Retina (tissue), 1 donor: ENCODE data around the gene STK31.
"Not testable (repeated sequence)": the region's sequence is repeated elsewhere in the genome, so short reads cannot be mapped to it uniquely, and the experiment has no call there.

Experiments used
- DNase-seq: peaks from one replicate; pipeline ENCODE4 v3.0.0-alpha.2; 2016

STK31 gene, protein sequence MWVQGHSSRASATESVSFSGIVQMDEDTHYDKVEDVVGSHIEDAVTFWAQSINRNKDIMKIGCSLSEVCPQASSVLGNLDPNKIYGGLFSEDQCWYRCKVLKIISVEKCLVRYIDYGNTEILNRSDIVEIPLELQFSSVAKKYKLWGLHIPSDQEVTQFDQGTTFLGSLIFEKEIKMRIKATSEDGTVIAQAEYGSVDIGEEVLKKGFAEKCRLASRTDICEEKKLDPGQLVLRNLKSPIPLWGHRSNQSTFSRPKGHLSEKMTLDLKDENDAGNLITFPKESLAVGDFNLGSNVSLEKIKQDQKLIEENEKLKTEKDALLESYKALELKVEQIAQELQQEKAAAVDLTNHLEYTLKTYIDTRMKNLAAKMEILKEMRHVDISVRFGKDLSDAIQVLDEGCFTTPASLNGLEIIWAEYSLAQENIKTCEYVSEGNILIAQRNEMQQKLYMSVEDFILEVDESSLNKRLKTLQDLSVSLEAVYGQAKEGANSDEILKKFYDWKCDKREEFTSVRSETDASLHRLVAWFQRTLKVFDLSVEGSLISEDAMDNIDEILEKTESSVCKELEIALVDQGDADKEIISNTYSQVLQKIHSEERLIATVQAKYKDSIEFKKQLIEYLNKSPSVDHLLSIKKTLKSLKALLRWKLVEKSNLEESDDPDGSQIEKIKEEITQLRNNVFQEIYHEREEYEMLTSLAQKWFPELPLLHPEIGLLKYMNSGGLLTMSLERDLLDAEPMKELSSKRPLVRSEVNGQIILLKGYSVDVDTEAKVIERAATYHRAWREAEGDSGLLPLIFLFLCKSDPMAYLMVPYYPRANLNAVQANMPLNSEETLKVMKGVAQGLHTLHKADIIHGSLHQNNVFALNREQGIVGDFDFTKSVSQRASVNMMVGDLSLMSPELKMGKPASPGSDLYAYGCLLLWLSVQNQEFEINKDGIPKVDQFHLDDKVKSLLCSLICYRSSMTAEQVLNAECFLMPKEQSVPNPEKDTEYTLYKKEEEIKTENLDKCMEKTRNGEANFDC

GRCh38 chr7:23710000-23710399 is at the start of gene STK31:
Gene STK31 (plus strand): TSS chr7:23710219. CDS start chr7:23710286, 67 bp downstream.
- DNase-seq: no peak

DNA sequence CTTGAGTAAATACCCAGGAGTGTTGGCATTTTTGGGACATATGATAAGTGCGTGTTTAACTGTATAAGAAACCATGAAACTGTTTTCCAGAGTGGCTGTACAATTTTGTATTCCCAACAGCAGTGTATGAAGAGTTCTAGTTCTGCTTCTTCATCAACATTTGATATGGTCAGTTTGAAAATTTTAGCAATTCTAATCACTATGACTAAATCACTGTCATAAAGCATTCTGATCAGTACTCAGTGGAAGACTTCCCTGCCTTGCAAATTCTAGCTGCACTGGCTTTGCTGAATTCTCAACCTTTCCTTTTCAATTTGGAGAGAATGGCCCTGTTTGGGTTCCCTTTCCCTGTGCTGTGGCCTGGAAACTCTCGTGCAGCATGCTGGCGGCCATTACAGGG is 48.6 kb upstream of the STK31 start:
- DNase-seq: no peak

DNA sequence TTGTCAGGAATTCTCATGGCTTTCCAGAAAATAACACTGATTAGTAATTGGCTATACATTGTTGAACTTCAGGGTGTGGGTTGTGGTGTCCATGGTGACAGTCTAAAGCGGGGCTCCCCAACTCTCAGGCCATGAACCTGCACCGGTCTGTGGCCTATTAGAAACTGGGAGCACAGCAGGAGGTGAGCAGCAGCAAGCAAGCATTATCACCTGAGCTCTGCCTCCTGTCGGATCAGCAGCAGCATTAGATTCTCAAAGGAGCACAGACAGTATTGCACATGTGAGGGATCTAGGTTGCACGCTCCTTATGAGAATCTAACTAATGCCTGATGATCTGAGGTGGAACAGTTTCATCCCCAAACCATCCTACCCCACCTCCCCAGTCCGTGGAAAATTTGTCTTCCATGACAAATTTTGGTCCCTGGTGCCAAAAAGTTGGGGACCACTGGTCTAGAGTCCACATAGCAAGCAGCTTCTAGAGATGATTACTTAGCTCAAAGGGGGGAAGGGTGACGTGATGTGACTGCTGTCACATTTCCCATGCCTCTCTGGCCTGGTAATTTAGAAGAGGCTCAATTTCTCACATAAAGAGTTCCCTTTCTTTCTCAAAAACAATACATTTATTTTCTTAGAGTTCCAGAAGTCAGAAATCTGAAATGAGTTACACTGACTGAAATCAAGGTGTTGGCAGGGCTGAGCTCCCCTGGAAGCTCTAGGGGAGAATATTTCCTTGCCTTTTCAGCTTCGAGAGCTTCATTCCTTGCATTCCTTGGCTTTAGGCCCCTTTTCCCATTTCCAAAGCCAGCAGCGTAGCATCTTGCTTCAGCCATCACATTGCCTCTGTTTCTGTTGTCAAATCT is 47.7 kb upstream of the STK31 start:
- no peak for DNase-seq

DNA sequence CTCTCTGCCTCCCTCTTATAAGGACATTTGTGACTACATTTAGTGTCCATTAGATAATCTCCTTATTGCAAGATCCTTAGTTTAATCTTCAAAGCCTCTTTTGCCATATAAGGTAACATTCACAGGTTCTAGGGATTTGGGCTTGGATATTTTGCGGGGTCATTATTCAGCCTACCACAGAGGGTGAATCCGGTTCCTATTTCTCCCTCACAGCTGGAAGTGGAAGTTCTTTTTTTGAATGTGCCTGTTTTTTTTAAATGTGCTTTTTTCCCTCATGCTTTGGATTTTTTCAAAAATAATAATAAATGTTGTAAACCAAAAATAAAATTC is 47.1 kb upstream of the STK31 start:
- no peak for DNase-seq

DNA sequence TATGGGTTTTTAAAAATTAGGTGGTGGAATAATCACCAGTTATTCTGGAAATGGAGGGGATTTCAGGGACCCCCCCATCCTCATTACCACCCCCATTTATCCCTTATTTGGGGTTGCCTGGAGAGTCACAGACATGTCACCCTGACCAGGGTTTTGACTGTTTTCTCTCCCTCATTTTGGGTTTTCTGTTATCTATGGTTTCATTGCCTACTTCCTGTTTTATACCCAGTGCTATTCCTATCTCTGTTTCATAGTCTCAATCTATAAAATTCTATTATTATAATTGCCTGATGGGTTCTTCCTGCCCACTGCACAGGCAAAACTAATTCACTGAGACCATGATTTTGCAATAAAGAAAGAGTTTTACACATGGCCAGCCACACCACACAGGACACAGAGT is 45.9 kb upstream of the STK31 start:
- DNase-seq: no peak

DNA sequence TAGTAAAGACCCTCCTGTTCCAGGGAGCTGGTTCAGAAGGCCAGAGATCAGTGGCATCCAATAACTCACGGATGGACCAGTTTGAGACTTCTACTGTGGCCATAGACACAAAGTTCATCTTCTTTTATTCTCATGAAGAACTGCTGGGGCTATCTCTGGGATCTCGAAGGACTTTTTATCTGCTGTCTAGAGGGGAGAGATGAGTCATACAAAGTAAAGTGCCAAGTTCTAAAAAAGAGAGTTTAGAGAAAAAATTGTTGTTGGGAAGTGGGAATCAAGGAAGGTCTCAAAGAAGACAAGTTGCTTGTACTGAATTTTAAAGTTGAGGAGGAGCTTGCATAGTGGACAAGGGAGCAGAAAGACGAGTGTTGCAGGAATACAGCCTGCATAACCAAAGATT is 38.0 kb upstream of the STK31 start:
- DNase-seq: no peak

GRCh38 chr7:23679898-23680413 is 30.1 kb upstream of the STK31 start, which contains the start of gene FAM221A:
Gene FAM221A (plus strand): TSS chr7:23680199. CDS start chr7:23680219, 20 bp downstream.
- peak; percentile 89 for DNase-seq

GRCh38 chr7:23680414-23681405 is 29.3 kb upstream of the STK31 start:
- peak; percentile 93 for DNase-seq

DNA sequence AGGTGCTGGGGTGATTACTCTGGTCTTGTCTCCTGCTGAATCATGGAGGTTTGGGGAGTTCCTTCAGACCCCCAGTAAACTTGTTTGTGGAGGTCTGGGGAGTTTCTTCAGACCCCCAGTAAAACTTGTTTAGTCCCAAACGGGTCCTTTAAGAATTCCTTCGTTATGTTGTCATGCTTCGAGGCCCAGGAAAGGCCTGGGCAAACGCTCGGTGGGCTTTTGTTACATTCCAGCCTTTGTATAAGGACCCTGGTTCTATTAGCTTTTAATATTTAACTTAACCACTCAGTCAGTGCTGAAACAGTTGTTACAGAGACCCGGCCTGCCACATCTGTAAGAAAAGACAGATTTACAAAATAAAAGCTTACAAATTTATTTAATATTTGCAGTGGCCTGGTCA is 26.0 kb upstream of the STK31 start:
- not testable (repeated sequence) for DNase-seq

GRCh38 chr7:23685731-23686130 is 24.3 kb upstream of the STK31 start:
- DNase-seq: no peak

DNA sequence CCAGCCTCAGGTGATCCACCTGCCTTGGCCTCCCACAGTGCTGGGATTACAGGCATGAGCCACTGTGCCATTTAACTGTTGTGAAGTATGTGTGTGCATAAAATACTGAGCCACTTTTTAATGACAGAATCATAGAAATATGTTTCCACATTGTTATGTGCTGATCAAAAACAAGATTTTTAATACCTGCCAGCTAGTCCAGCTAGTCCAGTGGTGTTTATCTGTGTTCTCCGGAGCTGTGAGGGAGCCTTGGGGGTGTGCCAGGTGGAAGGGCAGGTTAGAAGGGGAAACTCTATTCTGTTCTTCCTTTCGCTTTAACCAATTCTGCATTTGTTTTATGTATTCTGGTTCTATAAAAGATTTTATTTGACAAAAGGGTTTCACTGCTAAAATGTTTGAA is 23.0 kb upstream of the STK31 start:
- DNase-seq: no peak

- DNase-seq: no peak
Measured at GRCh38 chr7:23689165-23689564, 20.9 kb upstream of the STK31 start.

DNA sequence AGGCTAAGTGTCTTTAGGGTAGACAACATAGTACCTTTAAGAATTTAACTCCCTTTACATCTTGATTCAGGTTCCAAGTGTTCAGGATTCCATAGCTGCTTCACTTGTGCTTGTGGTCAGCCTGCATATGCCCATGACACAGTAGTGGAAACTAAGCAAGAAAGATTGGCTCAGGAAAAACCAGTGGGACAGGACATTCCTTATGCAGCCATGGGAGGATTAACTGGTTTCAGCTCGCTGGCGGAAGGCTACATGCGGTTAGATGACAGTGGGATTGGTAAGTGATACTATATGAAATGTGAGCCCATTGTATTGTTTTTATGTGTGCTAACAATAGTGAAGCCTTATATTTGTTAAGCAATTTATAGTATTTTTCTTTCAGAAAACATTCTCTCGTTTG is 18.7 kb upstream of the STK31 start:
- no peak for DNase-seq

GRCh38 chr7:23693224-23693623 is 16.8 kb upstream of the STK31 start:
- DNase-seq: no peak

DNA sequence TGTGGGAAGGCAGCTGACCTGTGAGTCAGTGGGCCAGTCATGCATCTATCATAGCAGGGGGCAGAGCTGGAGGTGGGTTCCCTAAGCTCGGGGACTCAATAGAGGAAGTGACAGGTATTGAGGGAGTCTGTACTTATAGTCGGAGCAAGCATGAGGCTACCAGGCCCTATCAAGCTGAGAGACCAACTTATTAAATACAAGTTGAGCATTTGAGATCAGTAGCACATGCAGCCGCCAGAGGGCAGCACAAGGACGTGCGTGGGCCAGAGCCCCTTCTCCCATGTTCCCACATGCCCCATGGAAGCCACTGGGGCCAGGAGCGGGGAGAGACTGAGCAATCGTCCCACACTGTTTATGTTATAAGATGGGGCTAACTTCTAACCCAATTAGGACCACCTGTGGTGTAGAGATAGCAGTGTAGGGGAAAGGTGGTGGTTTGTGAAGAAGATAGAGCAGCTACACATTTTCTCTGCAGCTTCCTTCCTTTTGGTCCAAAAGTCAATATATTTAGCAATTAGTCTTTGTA is 13.0 kb upstream of the STK31 start:
- peak; percentile 17 for DNase-seq

- DNase-seq: no peak
Measured at GRCh38 chr7:23698822-23699221, 11.2 kb upstream of the STK31 start.

- no peak for DNase-seq
Measured at GRCh38 chr7:23700046-23700445, 10.0 kb upstream of the STK31 start.

GRCh38 chr7:23709081-23709750 is 803 bp upstream of the STK31 start:
- DNase-seq: no peak

DNA sequence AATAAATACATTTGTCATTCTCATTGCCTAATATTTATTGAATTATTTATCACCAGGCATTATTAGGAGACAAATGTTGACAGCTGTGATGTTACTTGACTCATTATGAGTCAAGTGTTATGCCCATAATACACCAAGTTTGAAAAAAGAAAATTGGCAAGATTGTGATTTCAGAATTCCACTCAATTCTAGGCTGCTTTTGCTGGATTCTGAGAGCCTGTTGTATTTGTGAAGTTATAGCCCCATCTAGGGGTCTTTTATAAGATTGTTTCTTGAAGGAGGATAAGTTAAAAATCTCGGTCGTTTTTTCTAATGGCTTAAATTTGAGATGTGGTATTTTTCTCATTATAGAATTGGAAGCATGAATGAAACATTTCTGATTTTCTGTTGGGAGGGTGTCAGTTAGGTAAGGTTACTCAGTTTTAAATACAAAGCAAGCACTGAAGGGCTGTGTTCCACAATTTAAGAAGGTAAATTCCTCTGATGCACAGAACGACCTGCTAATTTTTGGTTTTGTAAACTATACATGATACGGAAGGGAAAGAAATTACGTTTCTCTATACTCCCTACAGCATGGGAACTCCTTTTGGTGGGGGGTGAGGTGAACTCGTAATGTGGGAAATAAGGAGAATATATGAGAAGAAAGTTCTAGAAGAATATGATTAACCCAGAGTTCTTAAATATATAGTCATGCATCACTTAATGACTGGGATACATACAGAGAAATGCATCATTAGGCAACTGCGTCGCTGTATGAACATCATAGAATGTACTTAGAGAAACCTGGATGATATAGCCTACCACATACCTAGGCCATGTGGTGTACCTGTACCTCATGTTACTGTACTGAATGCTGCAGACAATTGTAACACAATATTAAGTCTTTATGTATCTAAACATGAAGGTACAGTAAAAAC is 2.6 kb downstream of the STK31 start:
- peak; percentile 32 for DNase-seq
